GM21447 (cell line): Measurements from ENCODE around the gene PRKCE.

ENCODE experiments used
- ATAC-seq: cut with Tn5 transposase; IDR thresholded peaks from one replicate; pipeline ENCODE4 v1.9.1; 2021; ENCODE audit not compliant: unreplicated experiment

Gene PRKCE

GRCh38 chr2:46230115-46230571 lies 578.7 kb downstream of the PRKCE start:
- peak; percentile 53 for ATAC-seq

GRCh38 chr2:46230677-46231425 lies 579.4 kb downstream of the PRKCE start:
- no peak for ATAC-seq

GRCh38 chr2:46231721-46232120 lies 580.2 kb downstream of the PRKCE start:
- ATAC-seq: no peak

- no peak for ATAC-seq
Observed at GRCh38 chr2:46232860-46233259, 581.4 kb downstream of the PRKCE start.

GRCh38 chr2:46236006-46236875 lies 584.8 kb downstream of the PRKCE start:
- ATAC-seq: no peak

- ATAC-seq: no peak
Observed at GRCh38 chr2:46236876-46237859, 585.7 kb downstream of the PRKCE start.
